Glutamatergic neuron (in vitro differentiated cells): ENCODE measurements around the gene STARD3. TPM values are rescaled to one million over a fixed set of nuclear protein-coding genes. Genes with fewer than 3 reads are reported as not detected.

Experiments
- DNase-seq: peaks from one replicate; pipeline ENCODE4 v3.0.0; 2022
- H3K27ac Mint-ChIP-seq: one replicate; pipeline ENCODE4 v1.8.0; 2020; ENCODE audit warnings: mild to moderate bottlenecking, mixed read lengths, inconsistent platforms; ENCODE audit not compliant: unreplicated experiment
- H3K27me3 Mint-ChIP-seq: one replicate; pipeline ENCODE4 v1.8.0; 2020; ENCODE audit warnings: mild to moderate bottlenecking, moderate library complexity, mixed read lengths, inconsistent platforms; ENCODE audit not compliant: unreplicated experiment
- H3K36me3 Mint-ChIP-seq: one replicate; pipeline ENCODE4 v1.8.0; 2020; ENCODE audit warnings: mild to moderate bottlenecking, mixed read lengths, inconsistent platforms; ENCODE audit not compliant: unreplicated experiment
- H3K4me1 Mint-ChIP-seq: one replicate; pipeline ENCODE4 v1.8.0; 2020; ENCODE audit warnings: mild to moderate bottlenecking, low read depth, mixed read lengths, inconsistent platforms; ENCODE audit not compliant: unreplicated experiment
- H3K4me3 Mint-ChIP-seq: one replicate; pipeline ENCODE4 v1.8.0; 2020; ENCODE audit warnings: mild to moderate bottlenecking, mixed read lengths, inconsistent platforms; ENCODE audit not compliant: unreplicated experiment
- H3K9me3 Mint-ChIP-seq: one replicate; pipeline ENCODE4 v1.8.0; 2020; ENCODE audit warnings: mild to moderate bottlenecking, moderate library complexity, mixed read lengths, inconsistent platforms; ENCODE audit not compliant: unreplicated experiment
- total RNA-seq: library from RNA; stranded (reverse); fragmentation: NEBNext Ultra II Directional; extraction: Animal tissue kit (Norgen Biotek cat#: 25700); gene quantifications from one replicate; pipeline ENCODE4 v1.2.1, GENCODE V29; 2021; ENCODE audit not compliant: unreplicated experiment
- TF ChIP-seq, protein P1 (sequence below): fragments of 200-600 bp; sonication (generic); IDR thresholded peaks from one replicate; pipeline ENCODE4 v1.5.0; 2021; ENCODE audit not compliant: partially characterized antibody, unreplicated experiment

STARD3 gene
- total RNA-seq, 1 donor from 2014 or later: 48.0 TPM

DNA sequence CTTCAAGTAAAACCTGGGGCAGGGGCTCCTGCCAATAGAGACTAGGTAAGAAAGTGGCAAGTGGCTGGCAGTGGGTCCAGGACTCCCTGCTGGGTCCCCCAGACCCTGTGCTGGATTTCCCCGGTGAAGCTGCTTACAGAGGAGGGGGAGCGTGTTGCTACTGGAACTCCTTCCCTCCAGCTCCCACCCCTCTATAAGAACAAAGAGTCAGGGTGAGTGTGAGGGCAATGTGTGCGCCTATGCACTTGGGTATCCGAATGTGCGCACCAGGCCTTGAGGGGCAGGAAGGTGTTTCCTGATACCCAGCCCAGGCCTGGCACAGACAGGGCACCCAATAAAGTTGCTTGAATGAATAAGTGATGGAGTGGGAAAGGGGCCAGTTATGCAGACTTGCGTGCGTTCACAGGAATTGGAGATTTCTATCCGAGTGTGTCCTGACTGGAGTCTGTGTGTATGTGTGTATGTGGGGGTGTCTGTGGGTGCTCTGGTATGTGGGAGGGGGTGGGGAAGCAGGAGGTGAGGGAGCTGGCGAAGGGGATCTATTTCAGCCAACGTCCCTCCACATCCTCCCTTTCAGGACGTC lies 40.9 kb upstream of the STARD3 start:
- peaks cover 30% of the 10 kb centered on the region for H3K27me3 Mint-ChIP-seq
- peaks cover 39% of the 10 kb centered on the region for H3K4me1 Mint-ChIP-seq
- no peaks in the 10 kb centered on the region for H3K36me3 Mint-ChIP-seq
- H3K9me3 Mint-ChIP-seq: peaks cover 15% of the 10 kb centered on the region
- TF ChIP-seq, protein P1, sequence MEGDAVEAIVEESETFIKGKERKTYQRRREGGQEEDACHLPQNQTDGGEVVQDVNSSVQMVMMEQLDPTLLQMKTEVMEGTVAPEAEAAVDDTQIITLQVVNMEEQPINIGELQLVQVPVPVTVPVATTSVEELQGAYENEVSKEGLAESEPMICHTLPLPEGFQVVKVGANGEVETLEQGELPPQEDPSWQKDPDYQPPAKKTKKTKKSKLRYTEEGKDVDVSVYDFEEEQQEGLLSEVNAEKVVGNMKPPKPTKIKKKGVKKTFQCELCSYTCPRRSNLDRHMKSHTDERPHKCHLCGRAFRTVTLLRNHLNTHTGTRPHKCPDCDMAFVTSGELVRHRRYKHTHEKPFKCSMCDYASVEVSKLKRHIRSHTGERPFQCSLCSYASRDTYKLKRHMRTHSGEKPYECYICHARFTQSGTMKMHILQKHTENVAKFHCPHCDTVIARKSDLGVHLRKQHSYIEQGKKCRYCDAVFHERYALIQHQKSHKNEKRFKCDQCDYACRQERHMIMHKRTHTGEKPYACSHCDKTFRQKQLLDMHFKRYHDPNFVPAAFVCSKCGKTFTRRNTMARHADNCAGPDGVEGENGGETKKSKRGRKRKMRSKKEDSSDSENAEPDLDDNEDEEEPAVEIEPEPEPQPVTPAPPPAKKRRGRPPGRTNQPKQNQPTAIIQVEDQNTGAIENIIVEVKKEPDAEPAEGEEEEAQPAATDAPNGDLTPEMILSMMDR: no peak
- H3K27ac Mint-ChIP-seq: no peak overlapping the region
- H3K4me3 Mint-ChIP-seq: peak overlapping the region; percentile 67
- no peak for DNase-seq

DNA sequence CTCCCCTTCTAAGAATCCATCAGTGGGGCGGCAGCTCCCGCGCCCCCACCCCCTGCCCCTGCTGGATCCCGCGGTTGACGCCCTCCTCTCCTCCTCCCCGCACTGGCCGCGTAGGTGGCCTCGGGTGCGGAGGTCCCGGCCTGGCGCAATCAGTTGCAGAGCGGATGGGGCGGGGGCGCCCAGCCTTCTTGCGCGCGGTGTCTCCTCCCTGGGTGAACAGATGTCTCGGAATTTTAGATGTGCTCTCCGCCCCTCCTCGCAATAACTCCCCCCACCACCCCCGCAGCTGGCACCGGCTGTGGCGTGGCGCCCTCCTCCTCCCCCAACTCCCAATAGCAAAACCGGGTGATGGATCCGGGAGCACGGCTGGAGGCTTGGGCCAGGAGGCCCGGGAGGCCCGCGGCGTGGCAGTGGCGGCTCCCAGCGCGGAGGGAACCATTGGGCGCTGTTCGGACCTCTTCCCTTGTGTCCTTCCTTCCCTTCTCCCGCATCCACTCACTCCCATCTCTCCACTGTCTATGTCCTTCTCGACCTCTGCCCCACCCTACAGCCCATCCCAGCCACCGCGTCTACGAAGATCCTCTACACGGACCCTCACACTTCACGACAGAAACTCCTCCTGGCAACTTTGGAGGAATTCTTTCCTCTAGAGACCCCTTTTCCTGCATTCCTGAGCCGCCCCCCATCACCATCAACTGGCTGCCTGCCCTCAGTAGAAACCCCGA lies 40.2 kb upstream of the STARD3 start:
- Mint-ChIP-seq H3K27ac (no peak overlapping the region), H3K4me1 (peaks cover 42% of the 10 kb centered on the region), H3K9me3 (peaks cover 15% of the 10 kb centered on the region), H3K4me3 (peak overlapping the region; percentile 67), H3K27me3 (peaks cover 34% of the 10 kb centered on the region), H3K36me3 (no peaks in the 10 kb centered on the region)
- no peak for DNase-seq
- TF ChIP-seq, protein P1: no peak

DNA sequence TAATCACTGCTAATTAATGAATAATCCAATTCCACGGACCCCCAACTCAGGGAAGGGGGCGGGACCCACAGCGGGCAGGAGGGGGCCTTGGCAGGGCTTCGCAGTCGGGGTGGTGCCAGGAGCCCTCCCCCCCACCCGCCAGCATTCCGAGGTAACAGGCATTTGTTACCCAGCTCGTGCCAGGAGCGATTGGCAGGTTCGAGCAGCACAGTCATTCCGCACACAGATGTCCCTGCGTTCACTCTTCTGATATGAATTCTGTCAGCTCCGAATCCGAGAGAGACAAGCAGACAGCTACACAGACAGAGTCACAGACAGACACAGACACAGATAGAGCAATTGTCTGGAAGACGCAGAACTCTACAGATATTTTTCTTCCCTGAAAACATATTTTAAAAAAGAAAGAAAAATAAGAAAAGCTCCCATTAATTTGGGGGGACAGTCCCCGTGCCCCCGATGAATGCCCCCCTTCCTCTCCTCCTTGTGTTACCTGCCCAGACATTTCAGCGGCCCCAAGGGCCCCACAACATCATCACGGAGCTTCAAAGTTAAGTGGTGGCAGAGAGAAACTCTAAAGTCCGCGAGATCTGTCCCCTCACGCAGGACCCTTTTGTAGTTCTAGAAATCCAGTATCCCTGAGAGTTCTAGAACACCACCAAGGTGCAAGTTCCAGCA lies 39.4 kb upstream of the STARD3 start:
- Mint-ChIP-seq H3K27me3 (peaks cover 40% of the 10 kb centered on the region), H3K36me3 (no peaks in the 10 kb centered on the region), H3K4me1 (peaks cover 44% of the 10 kb centered on the region), H3K4me3 (peak overlapping the region; percentile 74), H3K27ac (no peak overlapping the region), H3K9me3 (peaks cover 16% of the 10 kb centered on the region)
- TF ChIP-seq, protein P1: no peak
- DNase-seq: no peak

DNA sequence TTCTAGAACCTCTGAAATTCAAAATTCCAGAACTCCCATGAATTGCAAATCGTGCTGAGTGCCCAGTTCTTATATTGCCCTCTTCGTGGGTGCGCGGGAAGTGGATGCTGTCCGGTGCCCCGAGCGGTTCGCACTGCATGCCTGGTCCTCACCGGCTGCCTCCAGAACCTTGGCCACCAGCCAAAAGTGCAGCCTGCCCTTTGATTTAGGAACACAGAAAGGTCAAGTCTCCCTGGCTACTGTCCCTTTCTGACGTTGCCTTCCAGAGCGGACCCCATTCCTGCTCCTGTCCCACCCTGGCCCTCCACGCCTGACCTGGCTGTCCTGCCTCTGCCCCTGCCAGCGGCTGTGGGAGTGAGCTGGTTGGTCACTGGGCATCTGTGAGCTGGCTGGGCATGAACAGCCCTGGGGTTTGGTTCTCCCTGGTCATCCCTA lies 38.9 kb upstream of the STARD3 start:
- peaks cover 45% of the 10 kb centered on the region for H3K4me1 Mint-ChIP-seq

More for the DNA sequence above, 38.9 kb upstream of the STARD3 start:
- Mint-ChIP-seq H3K27me3 (peaks cover 41% of the 10 kb centered on the region), H3K9me3 (peaks cover 19% of the 10 kb centered on the region), H3K36me3 (no peaks in the 10 kb centered on the region), H3K4me3 (peak overlapping the region; percentile 74), H3K27ac (no peak overlapping the region)
- TF ChIP-seq, protein P1: no peak
- no peak for DNase-seq
